Stimulated activated CD4-positive, alpha-beta T cell treated with anti-CD3 and anti-CD28 coated beads, Interleukin-1b, Interleukin-23, amount 100 ng/mL, for 48 hours (primary cell): ENCODE data around the gene SGPL1.

Experiments
- DNase-seq: peaks from one replicate; pipeline ENCODE4 v3.0.0-alpha.2; 2020

Gene SGPL1

DNA sequence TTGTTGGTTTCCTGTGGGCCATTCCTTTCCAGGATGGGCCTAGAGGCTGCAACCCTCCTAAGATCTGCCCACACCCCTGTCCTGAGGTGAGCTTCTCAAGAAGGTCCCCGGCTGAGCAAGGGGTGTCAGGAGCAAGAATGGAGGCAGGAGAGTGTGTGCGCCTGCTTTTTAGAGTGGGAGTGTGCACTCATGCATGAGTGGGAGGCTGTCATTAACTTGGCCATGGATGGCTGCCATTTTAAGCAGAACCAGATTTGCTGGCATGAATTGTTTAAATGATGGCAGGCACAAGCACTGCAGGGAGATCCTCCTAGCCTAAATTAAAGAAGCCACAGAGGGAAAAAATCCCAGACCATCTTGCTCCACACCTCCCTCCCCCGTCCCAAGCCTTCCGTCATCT, 2.9 kb upstream of the SGPL1 start:
- no peak for DNase-seq

GRCh38 chr10:70814126-70814525, 1.6 kb upstream of the SGPL1 start:
- DNase-seq, result no peak

GRCh38 chr10:70816220-70816894, 609 bp downstream of the SGPL1 start:
- DNase-seq, result peak; percentile 46

DNA sequence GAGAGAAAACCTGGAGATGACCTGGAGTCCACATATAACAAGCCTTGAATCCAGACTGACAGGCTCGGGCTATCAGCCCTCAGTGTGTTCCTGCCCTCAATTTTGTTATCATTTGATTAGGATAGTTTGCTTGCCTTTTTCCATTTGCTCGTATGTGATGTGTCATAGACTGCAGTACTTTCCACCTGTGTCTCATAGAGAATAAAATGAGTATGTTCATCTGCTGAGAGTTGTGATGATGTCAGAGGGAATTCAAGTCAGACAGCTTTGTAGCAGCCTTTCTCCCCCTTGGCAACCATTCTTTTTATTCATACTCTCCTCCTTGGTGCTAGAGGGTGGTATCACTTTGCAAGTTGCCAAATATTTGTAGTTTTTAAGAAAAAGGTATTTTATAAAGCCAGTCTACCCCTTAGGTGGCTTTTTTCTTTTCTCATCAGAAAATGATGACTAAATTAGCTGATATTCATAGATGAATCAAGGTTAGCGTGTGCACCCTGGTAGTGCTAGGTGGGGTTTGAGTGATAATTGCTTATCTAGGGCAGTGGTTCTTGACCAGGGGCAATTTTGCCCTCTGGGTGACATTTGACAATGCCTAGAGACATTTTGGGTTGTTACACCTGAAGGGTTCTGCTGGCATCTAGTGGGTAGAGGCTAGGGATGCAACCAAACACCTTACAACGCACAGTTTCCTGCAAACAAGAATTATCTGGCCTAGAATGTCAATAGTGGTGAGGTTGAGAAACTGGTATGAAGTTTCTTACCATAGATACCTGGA, 5.4 kb downstream of the SGPL1 start:
- DNase-seq, result peak; percentile 22

DNA sequence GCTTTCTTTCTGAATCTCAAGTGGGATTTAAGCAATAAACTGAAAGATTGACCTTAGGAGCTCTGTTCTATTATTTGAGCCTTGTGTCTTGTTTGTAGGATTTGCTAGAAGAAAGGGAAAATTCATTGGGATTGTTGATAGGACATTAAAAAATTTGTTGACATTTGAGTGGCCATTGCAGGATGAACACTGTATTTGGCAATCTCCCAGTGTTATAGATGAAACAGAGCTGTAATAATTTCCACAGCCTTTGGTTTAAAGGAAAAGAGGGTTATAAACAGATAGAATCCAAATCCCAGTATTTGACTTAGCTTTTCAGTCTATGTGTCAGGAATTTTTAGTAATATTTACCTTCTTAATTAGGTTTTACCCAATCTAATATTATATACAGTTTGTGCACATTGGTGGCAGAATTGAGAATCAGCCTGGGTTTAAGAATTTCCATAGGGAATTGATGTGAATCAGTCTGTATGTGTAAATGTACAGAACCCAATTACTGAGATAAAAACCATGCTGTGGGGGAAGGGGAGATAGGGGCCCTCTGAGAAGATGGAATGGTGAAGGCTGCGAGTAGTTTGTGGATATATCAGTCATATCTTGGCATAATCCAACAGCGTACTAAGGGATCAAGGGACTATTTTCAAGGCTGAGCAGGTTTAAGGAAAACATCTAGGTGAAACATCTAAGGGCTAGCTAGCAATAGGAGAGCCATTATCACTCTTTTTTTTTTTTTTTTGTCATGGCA, 6.5 kb downstream of the SGPL1 start:
- DNase-seq, result no peak

- no peak for DNase-seq
Measured at GRCh38 chr10:70827086-70827757, 11.5 kb downstream of the SGPL1 start.

GRCh38 chr10:70828923-70829322, 13.2 kb downstream of the SGPL1 start:
- no peak for DNase-seq

- no peak for DNase-seq
Measured at GRCh38 chr10:70829543-70829942, 13.8 kb downstream of the SGPL1 start.

GRCh38 chr10:70830164-70830563, 14.4 kb downstream of the SGPL1 start:
- no peak for DNase-seq

GRCh38 chr10:70832221-70832620, 16.5 kb downstream of the SGPL1 start:
- no peak for DNase-seq

- no peak for DNase-seq
Measured at GRCh38 chr10:70832852-70833528, 17.2 kb downstream of the SGPL1 start.

GRCh38 chr10:70833601-70834000, 17.9 kb downstream of the SGPL1 start:
- no peak for DNase-seq

- DNase-seq, result no peak
Measured at GRCh38 chr10:70834021-70834420, 18.3 kb downstream of the SGPL1 start.

DNA sequence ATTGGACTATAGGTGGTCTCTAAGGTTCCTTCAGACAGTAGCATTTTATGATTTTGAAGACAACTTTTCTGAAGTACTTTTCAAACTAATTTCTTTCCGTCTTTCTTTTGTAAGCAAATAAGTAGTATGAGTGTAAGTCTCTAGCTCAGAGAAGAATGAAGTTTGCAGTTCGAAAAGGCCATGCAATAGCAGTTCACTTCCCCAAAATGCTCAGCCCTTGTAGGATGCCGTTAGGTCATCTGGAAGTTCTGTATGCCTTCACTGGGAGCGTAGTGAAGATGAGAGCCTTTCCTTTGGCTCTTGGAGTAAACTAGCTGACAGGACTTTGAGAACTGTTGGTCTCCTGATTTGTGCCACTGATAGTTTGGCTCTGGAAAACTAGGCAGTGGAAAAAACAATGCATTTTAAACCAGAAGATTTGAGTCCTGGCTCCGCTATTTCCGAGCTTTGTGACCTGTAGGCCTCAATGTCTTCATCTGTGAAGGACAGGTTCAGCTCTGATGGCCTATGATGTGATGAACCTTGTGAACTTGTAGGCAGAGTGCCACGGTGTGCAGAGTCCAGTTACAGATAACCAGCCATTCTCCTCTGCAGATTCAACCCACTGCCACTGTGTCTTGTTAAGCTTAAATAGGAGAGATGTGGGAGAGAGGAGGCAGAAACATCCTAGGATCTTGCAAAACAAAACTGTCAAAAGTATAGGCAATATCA, 18.8 kb downstream of the SGPL1 start:
- no peak for DNase-seq

GRCh38 chr10:70836319-70836718, 20.6 kb downstream of the SGPL1 start:
- DNase-seq, result no peak

- no peak for DNase-seq
Measured at GRCh38 chr10:70837660-70838059, 21.9 kb downstream of the SGPL1 start.

DNA sequence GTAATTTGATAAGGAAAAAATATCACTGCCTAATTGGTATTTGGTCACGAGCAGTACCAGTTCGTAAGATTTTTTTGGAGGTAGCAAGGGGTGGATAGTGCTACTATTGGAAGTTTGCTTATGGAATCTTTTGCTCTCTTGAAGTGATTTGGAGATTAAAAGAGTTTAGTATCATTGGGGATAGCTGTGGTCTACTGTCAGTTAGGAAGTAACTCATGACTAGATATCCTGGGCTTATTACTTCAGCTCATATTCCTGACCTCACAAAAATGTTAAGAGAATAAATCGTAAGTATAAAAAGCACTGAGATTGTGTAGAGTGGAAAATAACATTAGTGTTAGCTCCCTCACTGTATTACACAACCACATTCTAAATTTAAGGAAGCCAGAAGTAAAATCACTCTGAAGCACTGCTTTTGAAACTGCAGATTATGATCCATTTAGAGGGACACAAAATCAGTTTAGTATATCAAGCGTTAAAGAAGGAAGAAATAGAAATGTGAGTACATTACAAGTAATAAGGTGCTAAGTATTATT, 22.6 kb downstream of the SGPL1 start:
- DNase-seq, result no peak

- no peak for DNase-seq
Measured at GRCh38 chr10:70840836-70841235, 25.1 kb downstream of the SGPL1 start.

DNA sequence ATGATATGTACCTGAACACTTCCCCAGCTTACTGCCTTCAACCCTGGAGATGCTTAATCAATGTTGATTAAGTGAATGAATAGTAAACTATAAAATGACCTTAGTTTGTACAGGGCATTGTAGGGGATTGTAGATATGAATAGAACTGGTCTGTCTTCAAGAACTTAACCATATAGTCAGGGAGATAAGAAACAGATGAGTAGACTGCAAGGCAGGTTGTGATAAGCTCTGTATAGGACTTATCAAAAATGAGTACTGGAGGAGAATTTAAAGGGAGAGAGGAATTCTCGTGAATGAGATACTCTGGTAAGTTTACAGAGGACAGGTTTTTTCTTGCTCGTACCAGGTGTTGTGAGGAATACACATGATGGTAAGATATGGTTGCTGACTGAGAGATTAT, 27.6 kb downstream of the SGPL1 start:
- DNase-seq, result no peak

GRCh38 chr10:70843776-70844489, 28.2 kb downstream of the SGPL1 start:
- no peak for DNase-seq

DNA sequence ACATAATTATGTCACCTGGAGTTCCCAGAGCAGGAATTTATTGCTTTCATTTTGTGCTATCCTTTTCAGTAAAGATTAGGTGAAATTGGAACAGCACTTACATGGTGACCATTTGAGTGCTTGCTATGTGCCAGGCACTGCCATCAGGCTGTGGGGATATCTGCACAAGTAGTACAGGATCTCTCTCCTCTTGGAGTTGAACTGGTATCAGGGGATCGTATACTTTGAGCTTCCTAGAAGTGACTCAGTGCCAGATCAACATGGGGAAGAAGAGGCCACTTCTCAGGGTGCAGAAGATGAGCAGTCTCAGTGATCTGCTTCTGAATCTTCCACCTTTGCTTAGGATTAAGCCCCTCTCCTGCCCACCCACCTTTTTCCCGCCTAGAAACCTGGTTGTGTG, 29.5 kb downstream of the SGPL1 start:
- DNase-seq, result no peak
